ENCODE data around the gene NFIX. TPM values are rescaled to one million over a fixed set of nuclear protein-coding genes. Genes with fewer than 3 reads are reported as not detected.
A peak's percentile ranks its signal among the peaks of the same experiment; 100 is the strongest.

NFIX gene
- total and polyA plus RNA-seq, 9 of the 15 experiments (the other 6 are each of a cell fraction or from before 2014, with no cell fraction given): 0.28 to 26.8 (median 5.4) TPM

- no peak for TF ChIP-seq CHD7 (IDR thresholded peaks at IDR 0.05; ENCODE audit: low read depth, low read length)
- peak; percentile 36; the same call in 1 of the 2 replicates for TF ChIP-seq VEZF1 (CRISPR knock-in tag; IDR thresholded peaks at IDR 0.05)
- peak; percentile 32 for TF ChIP-seq BRD9 (IDR thresholded peaks at IDR 0.05; ENCODE audit: low read depth, partially characterized antibody)
- TF ChIP-seq, protein P1, sequence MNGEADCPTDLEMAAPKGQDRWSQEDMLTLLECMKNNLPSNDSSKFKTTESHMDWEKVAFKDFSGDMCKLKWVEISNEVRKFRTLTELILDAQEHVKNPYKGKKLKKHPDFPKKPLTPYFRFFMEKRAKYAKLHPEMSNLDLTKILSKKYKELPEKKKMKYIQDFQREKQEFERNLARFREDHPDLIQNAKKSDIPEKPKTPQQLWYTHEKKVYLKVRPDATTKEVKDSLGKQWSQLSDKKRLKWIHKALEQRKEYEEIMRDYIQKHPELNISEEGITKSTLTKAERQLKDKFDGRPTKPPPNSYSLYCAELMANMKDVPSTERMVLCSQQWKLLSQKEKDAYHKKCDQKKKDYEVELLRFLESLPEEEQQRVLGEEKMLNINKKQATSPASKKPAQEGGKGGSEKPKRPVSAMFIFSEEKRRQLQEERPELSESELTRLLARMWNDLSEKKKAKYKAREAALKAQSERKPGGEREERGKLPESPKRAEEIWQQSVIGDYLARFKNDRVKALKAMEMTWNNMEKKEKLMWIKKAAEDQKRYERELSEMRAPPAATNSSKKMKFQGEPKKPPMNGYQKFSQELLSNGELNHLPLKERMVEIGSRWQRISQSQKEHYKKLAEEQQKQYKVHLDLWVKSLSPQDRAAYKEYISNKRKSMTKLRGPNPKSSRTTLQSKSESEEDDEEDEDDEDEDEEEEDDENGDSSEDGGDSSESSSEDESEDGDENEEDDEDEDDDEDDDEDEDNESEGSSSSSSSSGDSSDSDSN (IDR thresholded peaks at IDR 0.05; ENCODE audit: borderline replicate concordance in 1 of 2, low read depth in 2 of 2, low read length in 2 of 2): peak; percentile 51 to 56; a peak in 1 of 4 replicates
- no peak for TF ChIP-seq JUND (IDR thresholded peaks at IDR 0.05; ENCODE audit: borderline replicate concordance, low read depth, low read length)
- TF ChIP-seq JUND (tag; IDR thresholded peaks at IDR 0.05; ENCODE audit: borderline replicate concordance, low read depth, low read length): no peak
- peak in 2 of 3 experiments; percentile 8 to 18 for TF ChIP-seq YY1 (IDR thresholded peaks at IDR 0.05; ENCODE audit: borderline replicate concordance in 1 of 3, control insufficient read depth in 1 of 3, extremely low read depth in 1 of 3, insufficient read depth in 3 of 3, insufficient read length in 1 of 3, insufficient replicate concordance in 2 of 3, low read depth in 1 of 3, low read length in 2 of 3)
These were observed 21.5 kb downstream of the NFIX start (continued) for GRCh38 chr19:13016628-13017305.
